HL-60 (cell line): Measurements from ENCODE around the gene HDAC7.
"Not testable (repeated sequence)": the region's sequence is repeated elsewhere in the genome, so short reads cannot be mapped to it uniquely, and the experiment has no call there.

Experiments used
- DNase-seq, 2 experiments: peaks; one replicate each; pipeline ENCODE4 v3.0.0-alpha.2; 2010 to 2020; ENCODE audit warnings: low read depth in 1 of 2, low spot score in 1 of 2
- H3K27ac ChIP-seq: fragments of 250-450 bp; sonication (Bioruptor Pico); replicated peaks from 2 replicates; pipeline ENCODE4 v1.5.1; 2020; ENCODE audit warnings: mild to moderate bottlenecking, moderate library complexity
- H3K27me3 ChIP-seq: fragments of 250-450 bp; sonication (Bioruptor Pico); 2 replicates; pipeline ENCODE4 v1.5.1; 2021; ENCODE audit warnings: mild to moderate bottlenecking, moderate library complexity; ENCODE audit not compliant: insufficient read depth, poor library complexity, severe bottlenecking
- H3K4me3 ChIP-seq: replicated peaks from 2 replicates; pipeline ENCODE4 v1.5.1; 2011; ENCODE audit warnings: mild to moderate bottlenecking, control low read depth, low read length; ENCODE audit not compliant: insufficient read depth
- GABPA ChIP-seq: IDR thresholded peaks from 2 replicates; pipeline ENCODE4 v1.6.1; 2012; ENCODE audit warnings: low read depth
- POLR2AphosphoS5 ChIP-seq: IDR thresholded peaks from 2 replicates; pipeline ENCODE4 v1.6.1; 2012; ENCODE audit warnings: low read depth
- SPI1 ChIP-seq: IDR thresholded peaks from 2 replicates; pipeline ENCODE4 v1.6.1; 2012; ENCODE audit warnings: low read depth, mild to moderate bottlenecking, borderline replicate concordance
- TF ChIP-seq, protein P1 (sequence below): IDR thresholded peaks from one replicate; pipeline ENCODE4 v1.5.1; 2011; ENCODE audit warnings: low read length, control low read depth, inconsistent platforms; ENCODE audit not compliant: insufficient read depth
- TF ChIP-seq, protein P2 (sequence below): IDR thresholded peaks from 2 replicates; pipeline ENCODE4 v1.6.1; 2012; ENCODE audit warnings: low read depth; ENCODE audit not compliant: insufficient replicate concordance

HDAC7 gene

DNA sequence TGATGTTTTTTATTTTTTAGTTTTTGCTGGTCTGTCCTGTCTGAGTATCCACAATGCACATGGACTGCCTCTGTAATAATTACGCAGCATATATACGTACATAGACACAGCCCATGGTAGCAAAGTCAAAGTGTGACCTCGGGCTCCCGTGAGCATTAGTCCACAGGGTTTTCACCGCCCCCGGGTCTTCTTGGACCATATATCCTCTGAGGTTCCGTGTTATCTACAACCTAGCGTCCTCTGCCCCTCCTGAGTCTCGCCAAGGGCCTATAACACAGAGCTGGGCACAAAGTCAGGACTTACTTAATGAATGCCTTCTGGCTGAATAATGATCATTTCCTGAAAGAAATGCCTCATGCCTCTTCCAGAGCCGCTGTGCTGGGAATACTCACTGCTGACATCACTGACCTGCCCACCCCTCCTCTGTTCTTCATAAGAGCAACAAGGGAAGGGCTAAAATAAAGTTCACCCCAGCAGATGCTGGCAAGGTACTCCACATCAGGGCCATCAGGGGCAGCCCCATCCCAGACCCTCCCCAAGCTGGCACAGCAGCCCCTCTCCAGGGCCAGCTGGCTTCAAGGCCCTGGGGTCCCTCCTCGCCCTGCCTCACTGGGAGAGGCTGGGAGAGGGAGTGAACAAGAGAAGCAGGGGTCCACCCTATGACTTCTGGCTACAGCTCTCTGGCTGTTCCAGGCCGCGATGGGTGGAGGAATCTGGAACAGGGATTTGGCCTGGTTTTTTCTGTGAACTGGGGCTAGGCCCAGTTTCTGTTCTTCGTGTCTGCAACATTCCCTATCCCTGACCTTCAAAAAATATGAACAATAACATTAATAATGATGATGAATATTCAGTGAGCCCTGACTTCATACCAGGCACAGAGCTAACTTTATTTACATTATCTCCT, 7.9 kb downstream of the HDAC7 start:
- Histone ChIP-seq H3K4me3 (no peak overlapping the region), H3K27me3 (no peaks in the 10 kb centered on the region), H3K27ac (peak overlapping the region; percentile 91)
- DNase-seq = no peak
- TF ChIP-seq GABPA (no peak), SPI1 (no peak), POLR2AphosphoS5 (no peak)
- TF ChIP-seq, protein P1, sequence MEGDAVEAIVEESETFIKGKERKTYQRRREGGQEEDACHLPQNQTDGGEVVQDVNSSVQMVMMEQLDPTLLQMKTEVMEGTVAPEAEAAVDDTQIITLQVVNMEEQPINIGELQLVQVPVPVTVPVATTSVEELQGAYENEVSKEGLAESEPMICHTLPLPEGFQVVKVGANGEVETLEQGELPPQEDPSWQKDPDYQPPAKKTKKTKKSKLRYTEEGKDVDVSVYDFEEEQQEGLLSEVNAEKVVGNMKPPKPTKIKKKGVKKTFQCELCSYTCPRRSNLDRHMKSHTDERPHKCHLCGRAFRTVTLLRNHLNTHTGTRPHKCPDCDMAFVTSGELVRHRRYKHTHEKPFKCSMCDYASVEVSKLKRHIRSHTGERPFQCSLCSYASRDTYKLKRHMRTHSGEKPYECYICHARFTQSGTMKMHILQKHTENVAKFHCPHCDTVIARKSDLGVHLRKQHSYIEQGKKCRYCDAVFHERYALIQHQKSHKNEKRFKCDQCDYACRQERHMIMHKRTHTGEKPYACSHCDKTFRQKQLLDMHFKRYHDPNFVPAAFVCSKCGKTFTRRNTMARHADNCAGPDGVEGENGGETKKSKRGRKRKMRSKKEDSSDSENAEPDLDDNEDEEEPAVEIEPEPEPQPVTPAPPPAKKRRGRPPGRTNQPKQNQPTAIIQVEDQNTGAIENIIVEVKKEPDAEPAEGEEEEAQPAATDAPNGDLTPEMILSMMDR = no peak
- TF ChIP-seq, protein P2, sequence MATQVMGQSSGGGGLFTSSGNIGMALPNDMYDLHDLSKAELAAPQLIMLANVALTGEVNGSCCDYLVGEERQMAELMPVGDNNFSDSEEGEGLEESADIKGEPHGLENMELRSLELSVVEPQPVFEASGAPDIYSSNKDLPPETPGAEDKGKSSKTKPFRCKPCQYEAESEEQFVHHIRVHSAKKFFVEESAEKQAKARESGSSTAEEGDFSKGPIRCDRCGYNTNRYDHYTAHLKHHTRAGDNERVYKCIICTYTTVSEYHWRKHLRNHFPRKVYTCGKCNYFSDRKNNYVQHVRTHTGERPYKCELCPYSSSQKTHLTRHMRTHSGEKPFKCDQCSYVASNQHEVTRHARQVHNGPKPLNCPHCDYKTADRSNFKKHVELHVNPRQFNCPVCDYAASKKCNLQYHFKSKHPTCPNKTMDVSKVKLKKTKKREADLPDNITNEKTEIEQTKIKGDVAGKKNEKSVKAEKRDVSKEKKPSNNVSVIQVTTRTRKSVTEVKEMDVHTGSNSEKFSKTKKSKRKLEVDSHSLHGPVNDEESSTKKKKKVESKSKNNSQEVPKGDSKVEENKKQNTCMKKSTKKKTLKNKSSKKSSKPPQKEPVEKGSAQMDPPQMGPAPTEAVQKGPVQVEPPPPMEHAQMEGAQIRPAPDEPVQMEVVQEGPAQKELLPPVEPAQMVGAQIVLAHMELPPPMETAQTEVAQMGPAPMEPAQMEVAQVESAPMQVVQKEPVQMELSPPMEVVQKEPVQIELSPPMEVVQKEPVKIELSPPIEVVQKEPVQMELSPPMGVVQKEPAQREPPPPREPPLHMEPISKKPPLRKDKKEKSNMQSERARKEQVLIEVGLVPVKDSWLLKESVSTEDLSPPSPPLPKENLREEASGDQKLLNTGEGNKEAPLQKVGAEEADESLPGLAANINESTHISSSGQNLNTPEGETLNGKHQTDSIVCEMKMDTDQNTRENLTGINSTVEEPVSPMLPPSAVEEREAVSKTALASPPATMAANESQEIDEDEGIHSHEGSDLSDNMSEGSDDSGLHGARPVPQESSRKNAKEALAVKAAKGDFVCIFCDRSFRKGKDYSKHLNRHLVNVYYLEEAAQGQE = no peak

DNA sequence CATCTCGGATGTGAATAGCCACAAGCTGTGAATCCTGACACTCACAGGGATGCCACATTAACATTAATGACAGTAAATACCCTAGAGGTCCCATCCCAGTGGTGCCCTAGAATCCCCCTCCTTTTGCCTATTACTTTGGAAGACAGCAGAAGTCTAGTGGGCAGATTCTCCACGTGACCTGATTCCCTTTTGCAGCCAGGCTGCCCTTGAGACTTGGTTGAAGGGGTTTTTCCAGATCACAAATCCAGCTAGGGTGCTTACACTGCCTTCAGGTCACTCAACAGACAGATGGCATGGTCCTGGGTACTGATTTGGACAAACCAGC, 8.7 kb downstream of the HDAC7 start:
- H3K4me3 ChIP-seq = no peak overlapping the region
- no peak for DNase-seq
- no peaks in the 10 kb centered on the region for H3K27me3 ChIP-seq
- TF ChIP-seq POLR2AphosphoS5 = no peak
- TF ChIP-seq SPI1 = no peak
- TF ChIP-seq, protein P2 = no peak
- TF ChIP-seq, protein P1 = no peak
- TF ChIP-seq GABPA = no peak
- peak overlapping the region; percentile 71 for H3K27ac ChIP-seq

DNA sequence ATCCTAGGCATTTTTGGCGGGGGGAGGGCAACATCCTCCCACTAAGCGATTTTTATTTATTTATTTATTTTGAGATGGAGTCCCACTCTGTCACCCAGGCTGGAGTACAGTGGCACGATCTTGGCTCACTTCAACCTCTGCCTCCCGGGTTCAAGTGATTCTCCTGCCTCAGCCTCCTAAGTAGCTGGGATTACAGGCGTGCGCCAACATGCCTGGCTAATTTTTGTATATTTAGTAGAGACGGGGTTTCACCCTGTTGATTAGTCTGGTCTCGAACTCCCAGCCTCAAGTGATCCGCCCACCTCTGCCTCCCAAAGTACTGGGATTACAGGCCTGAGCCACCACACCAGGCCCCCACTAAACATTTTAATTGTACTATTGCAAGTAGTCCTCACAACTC, 10.2 kb downstream of the HDAC7 start:
- not testable (repeated sequence) for H3K4me3 ChIP-seq, H3K27me3 ChIP-seq

DNA sequence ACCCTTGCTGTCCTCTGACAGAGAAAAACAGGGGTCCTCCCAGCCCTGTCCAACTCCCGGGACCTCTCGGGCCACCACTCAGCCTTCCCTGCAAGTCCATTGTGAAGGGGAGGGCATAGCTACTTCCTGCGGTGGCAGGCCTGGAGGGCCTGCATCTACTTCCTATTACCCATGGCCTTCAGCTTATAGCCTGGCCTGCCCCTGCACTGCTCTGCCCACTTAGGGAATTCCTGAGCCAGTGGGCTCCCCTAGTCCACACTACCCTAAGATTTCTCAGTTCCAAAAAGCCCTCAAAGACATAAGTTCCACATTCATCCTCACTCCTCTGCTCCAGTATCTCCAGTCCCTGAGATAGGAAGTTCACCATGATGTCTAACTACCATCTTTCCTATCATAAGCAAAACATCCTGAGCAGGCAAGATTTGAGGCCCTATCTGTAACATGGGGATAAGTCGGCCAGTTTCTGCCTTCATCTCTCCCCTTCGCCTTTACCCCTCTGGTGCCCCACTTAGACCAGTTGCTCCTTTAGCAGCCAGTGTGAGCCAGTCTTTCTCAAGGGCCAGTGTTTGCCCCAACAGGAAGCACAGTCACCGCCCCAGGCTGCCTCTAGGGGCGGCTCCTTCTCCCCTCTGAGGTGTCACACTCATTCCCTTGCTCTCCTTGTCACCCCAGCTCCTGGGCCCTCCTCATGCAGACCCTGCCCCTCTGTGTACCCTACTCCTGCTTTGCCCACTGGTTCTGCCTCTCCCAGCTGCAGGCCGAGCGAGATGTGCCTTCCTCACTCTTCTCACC, 10.9 kb downstream of the HDAC7 start:
- Histone ChIP-seq H3K27me3 (no peaks in the 10 kb centered on the region), H3K27ac (peak overlapping the region; percentile 71), H3K4me3 (no peak overlapping the region)
- DNase-seq = peak in 1 of 2 experiments; percentile 78
- TF ChIP-seq, protein P2 = no peak
- no peak for TF ChIP-seq GABPA
- no peak for TF ChIP-seq SPI1
- TF ChIP-seq, protein P1 = peak; percentile 24

More for the DNA sequence above, 10.2 kb downstream of the HDAC7 start:
- peak overlapping the region; percentile 71 for H3K27ac ChIP-seq
- DNase-seq = not testable (repeated sequence)
